IMR-90 (cell line): ENCODE results near the gene MT3. TPM values are rescaled to one million over a fixed set of nuclear protein-coding genes. Genes with fewer than 3 reads are reported as not detected.
A peak's percentile ranks its signal among the peaks of the same experiment; 100 is the strongest.

Source experiments
- ATAC-seq: fragments of 200-7000 bp; cut with Tn5 transposase; 2 replicates; pipeline ENCODE4 v1.9.1; 2020; ENCODE audit warnings: low read depth, mild to moderate bottlenecking, moderate library complexity
- BruUV-seq: library from RNA; stranded (reverse); fragments of 400-500 nt; replicated peaks from 2 replicates; lab custom pipeline; 2021; lab: Mats Ljungman, UMichigan
- CTCF ChIA-PET: fragments of 300-600 bp; formaldehyde crosslinking; extraction: SDS; loops from one replicate; lab custom pipeline; 2021; ENCODE audit warnings: antibody characterized with exemption; lab: Yijun Ruan, JAX
- POLR2A ChIA-PET: fragments of 300-600 bp; sonication (Branson Sonifier 250); formaldehyde crosslinking; loops from one replicate; lab custom pipeline; 2022; ENCODE audit warnings: antibody characterized with exemption; ENCODE audit not compliant: unreplicated experiment; lab: Charles Lee
- DNase-seq: peaks from one replicate; pipeline ENCODE4 v3.0.0; 2013
- H2AFZ ChIP-seq: replicated peaks from 2 replicates; pipeline ENCODE3; 2013; ENCODE audit warnings: low read length, mild to moderate bottlenecking; ENCODE audit not compliant: poor library complexity
- H2AK5ac ChIP-seq: 2 replicates; pipeline ENCODE4 v1.6.1; 2013; ENCODE audit warnings: low read depth, low read length, inconsistent platforms
- H2AK9ac ChIP-seq: replicated peaks from 2 replicates; pipeline ENCODE3; 2013; ENCODE audit warnings: mild to moderate bottlenecking, low read depth, low read length, moderate library complexity; ENCODE audit not compliant: poor library complexity
- H2BK120ac ChIP-seq: 2 replicates; pipeline ENCODE4 v1.6.1; 2013; ENCODE audit warnings: low read depth, low read length, inconsistent platforms
- H2BK15ac ChIP-seq: 3 replicates; pipeline ENCODE4 v1.6.1; 2013; ENCODE audit warnings: low read depth, low read length, inconsistent platforms
- H2BK20ac ChIP-seq: 2 replicates; pipeline ENCODE4 v1.6.1; 2013; ENCODE audit warnings: low read depth, mild to moderate bottlenecking, inconsistent platforms, low read length, moderate library complexity
- H2BK5ac ChIP-seq: 2 replicates; pipeline ENCODE4 v1.6.1; 2013; ENCODE audit warnings: mild to moderate bottlenecking, low read depth, low read length, inconsistent platforms; ENCODE audit not compliant: poor library complexity, severe bottlenecking
- H3K14ac ChIP-seq: replicated peaks from 2 replicates; pipeline ENCODE4 v1.6.1; 2013; ENCODE audit warnings: low read depth, low read length, inconsistent platforms
- H3K18ac ChIP-seq: 2 replicates; pipeline ENCODE4 v1.6.1; 2013; ENCODE audit warnings: low read depth, low read length, control low read depth
- H3K23ac ChIP-seq: 2 replicates; pipeline ENCODE4 v1.6.1; 2013; ENCODE audit warnings: low read depth, low read length, inconsistent platforms
- H3K27ac ChIP-seq: 2 replicates; pipeline ENCODE4 v1.5.1; 2013; ENCODE audit warnings: mild to moderate bottlenecking, control low read depth, low read length; ENCODE audit not compliant: insufficient read depth
- H3K27me3 ChIP-seq: 2 replicates; pipeline ENCODE4 v1.6.1; 2013; ENCODE audit warnings: low read length; ENCODE audit not compliant: control insufficient read depth, insufficient read depth
- H3K36me3 ChIP-seq: 2 replicates; pipeline ENCODE4 v1.6.1; 2013; ENCODE audit warnings: low read length, mixed read lengths; ENCODE audit not compliant: control insufficient read depth, insufficient read depth
- H3K4ac ChIP-seq: 2 replicates; pipeline ENCODE4 v1.6.1; 2013; ENCODE audit warnings: low read depth, low read length, inconsistent platforms
- H3K4me1 ChIP-seq: 2 replicates; pipeline ENCODE4 v1.6.1; 2013; ENCODE audit warnings: low read length, mixed read lengths; ENCODE audit not compliant: control insufficient read depth, insufficient read depth
- H3K4me2 ChIP-seq: 2 replicates; pipeline ENCODE4 v1.6.1; 2013; ENCODE audit warnings: low read depth, mild to moderate bottlenecking, control low read depth, low read length, moderate library complexity
- H3K4me3 ChIP-seq: 2 replicates; pipeline ENCODE4 v1.5.1; 2013; ENCODE audit warnings: low read depth, mild to moderate bottlenecking, control low read depth, low read length, moderate library complexity; ENCODE audit not compliant: insufficient read depth
- H3K56ac ChIP-seq: 2 replicates; pipeline ENCODE4 v1.6.1; 2013; ENCODE audit warnings: low read length, inconsistent platforms; ENCODE audit not compliant: insufficient read depth; ENCODE audit errors: extremely low read depth
- H3K79me1 ChIP-seq, 2 experiments: 2 replicates each; pipeline ENCODE4 v1.6.1; 2013; ENCODE audit warnings: low read length in 2 of 2, inconsistent platforms in 1 of 2, low read depth in 1 of 2
- H3K9ac ChIP-seq: 2 replicates; pipeline ENCODE4 v1.6.1; 2013; ENCODE audit warnings: low read depth, low read length, control low read depth
- H3K9me1 ChIP-seq: 2 replicates; pipeline ENCODE4 v1.6.1; 2013; ENCODE audit warnings: low read length, inconsistent platforms; ENCODE audit not compliant: insufficient read depth
- H3K9me3 ChIP-seq: 2 replicates; pipeline ENCODE4 v1.6.1; 2013; ENCODE audit warnings: low read length; ENCODE audit not compliant: control insufficient read depth, insufficient read depth
- H4K20me1 ChIP-seq: 2 replicates; pipeline ENCODE4 v1.6.1; 2013; ENCODE audit warnings: low read length, inconsistent platforms; ENCODE audit not compliant: insufficient read depth
- H4K5ac ChIP-seq: 2 replicates; pipeline ENCODE4 v1.6.1; 2013; ENCODE audit warnings: mild to moderate bottlenecking, low read depth, low read length, control low read depth
- H4K8ac ChIP-seq, 2 experiments: 2 replicates each; pipeline ENCODE4 v1.6.1; 2013; ENCODE audit warnings: low read depth in 2 of 2, low read length in 2 of 2, control low read depth in 1 of 2, inconsistent platforms in 1 of 2
- H4K91ac ChIP-seq: 2 replicates; pipeline ENCODE4 v1.6.1; 2013; ENCODE audit warnings: low read depth, low read length, inconsistent platforms; ENCODE audit not compliant: insufficient read depth
- BHLHE40 ChIP-seq: fragments of 150-350 bp; IDR thresholded peaks from 2 replicates; pipeline ENCODE4 v1.6.1; 2016; ENCODE audit warnings: mild to moderate bottlenecking, low read depth, low read length
- FOS ChIP-seq: fragments of 150-350 bp; IDR thresholded peaks from 2 replicates; pipeline ENCODE4 v1.6.1; 2016; ENCODE audit warnings: low read depth, low read length
- MXI1 ChIP-seq: IDR thresholded peaks from 2 replicates; pipeline ENCODE4 v1.6.1; 2012; ENCODE audit warnings: low read depth, mild to moderate bottlenecking, low read length, moderate library complexity, borderline replicate concordance
- NFE2L2 ChIP-seq: fragments of 150-350 bp; IDR thresholded peaks from 2 replicates; pipeline ENCODE4 v1.6.1; 2016; ENCODE audit warnings: low read depth, mild to moderate bottlenecking, low read length
- RCOR1 ChIP-seq: IDR thresholded peaks from 2 replicates; pipeline ENCODE4 v1.6.1; 2012; ENCODE audit warnings: mild to moderate bottlenecking, low read length, improper control_type of control experiment; ENCODE audit not compliant: insufficient replicate concordance
- SMC3 ChIP-seq: fragments of 150-350 bp; IDR thresholded peaks from 2 replicates; pipeline ENCODE4 v1.6.1; 2016; ENCODE audit warnings: low read depth, mild to moderate bottlenecking, antibody characterized with exemption, low read length, moderate library complexity
- WGBS, 2 experiments: methylation state at CpG; one replicate each; pipeline versions ENCODE4 v1.1.5 to v1.1.7; 2013; ENCODE audit warnings: missing lambda C conversion rate in 2 of 2; ENCODE audit not compliant: insufficient read length in 1 of 2; ENCODE audit errors: extremely low coverage in 2 of 2; 5-methylcytosine and 5-hydroxymethylcytosine counted together
- dilution Hi-C: fragments of 300-500 bp; cut with HindIII; formaldehyde crosslinking; loops from one replicate; pipeline ENCODE4 v1.14.3; 2018; ENCODE audit warnings: low sequenced_read_pairs; ENCODE audit not compliant: unreplicated experiment
- in situ Hi-C: fragments of 300-500 bp; cut with MboI; formaldehyde crosslinking; loops from 3 replicates; pipeline ENCODE4 v1.14.3; 2019; ENCODE audit warnings: low sequenced_read_pairs, inconsistent platforms, mixed read lengths
- intact Hi-C: fragments of 100-400 bp; cut with micrococcal nuclease; formaldehyde crosslinking; loops from 2 replicates; pipeline ENCODE4 v1.10.0; 2022
- polyA plus RNA-seq, 3 experiments: library from polyadenylated mRNA; depleted of rRNA; stranded (reverse); fragments of >200 nt; gene quantifications; 2 replicates each; pipeline ENCODE4 v1.2.3, GENCODE V29; 2012; ENCODE audit warnings: low replicate concordance in 1 of 3
- total RNA-seq: library from RNA; depleted of rRNA; stranded (reverse); fragments of >200 nt; gene quantifications from 2 replicates; pipeline ENCODE4 v1.2.3, GENCODE V29; 2012
- TF ChIP-seq, protein P1 (sequence below): conservative IDR thresholded peaks from 2 replicates; pipeline ENCODE4 v1.5.1; 2012; ENCODE audit warnings: mild to moderate bottlenecking, low read depth, low read length, improper control_type of control experiment

Gene MT3
- total and polyA plus RNA-seq, 2 of the 4 experiments (the other 2 are of a cell fraction) = 0.62 TPM; not detected in 1

DNA sequence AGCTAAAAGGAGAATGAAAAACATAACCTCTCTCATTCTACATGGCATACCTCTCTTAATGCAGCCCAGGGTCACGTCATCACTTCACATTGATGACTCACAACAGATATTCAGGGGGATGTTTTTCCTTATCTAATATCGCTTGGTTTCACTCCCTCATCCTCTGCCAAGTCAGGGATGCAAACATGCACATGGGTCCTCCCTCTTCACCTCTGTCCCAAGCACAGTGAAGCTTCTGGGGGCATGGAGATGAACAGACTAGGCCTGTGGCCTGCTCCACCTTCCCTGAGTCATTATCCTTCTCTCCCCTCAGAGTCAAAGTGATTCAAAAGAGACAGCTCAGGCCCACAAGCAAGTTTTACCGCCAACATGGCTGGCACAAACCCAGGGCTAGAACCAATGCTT is 16.7 kb downstream of the MT3 start:
- Histone ChIP-seq H3K4me1 (peaks cover 23% of the 10 kb centered on the region), H3K9me3 (no peaks in the 10 kb centered on the region), H3K56ac (peak overlapping the region; percentile 67), H2AFZ (peak overlapping the region; percentile 59), H3K27me3 (no peaks in the 10 kb centered on the region), H3K4ac (peak overlapping the region; percentile 92), H3K23ac (peak overlapping the region; percentile 78; the same call in 1 of the 2 replicates), H3K36me3 (no peaks in the 10 kb centered on the region), H4K8ac (peak overlapping the region; percentile 7 to 96; a peak in 3 of 4 replicates), H2BK20ac (peak overlapping the region; percentile 88), H4K5ac (peak overlapping the region; percentile 23), H3K4me3 (no peak overlapping the region), H4K91ac (peak overlapping the region; percentile 98), H2AK9ac (no peak overlapping the region), H3K14ac (peak overlapping the region; percentile 78), H3K79me1 (peaks cover 0 to 25% of the 10 kb centered on the region in 2 experiments; a peak in 2 of 4 replicates), H3K27ac (peak overlapping the region; percentile 76), H2BK15ac (peak overlapping the region; percentile 59), H3K9ac (no peak overlapping the region), H3K9me1 (peaks cover 14% of the 10 kb centered on the region), H2BK5ac (peak overlapping the region; percentile 95), H2AK5ac (peak overlapping the region; percentile 96), H2BK120ac (peak overlapping the region; percentile 90), H3K18ac (peak overlapping the region; percentile 54), H4K20me1 (peaks cover 11% of the 10 kb centered on the region), H3K4me2 (peak overlapping the region; percentile 49)
- CTCF ChIA-PET = interaction anchor here (0.8 to 2.1 kb wide), 2 partner anchors 96 to 103 kb away, joined by 3 to 9 read pairs; no protein-coding TSS in a partner anchor
- TF ChIP-seq NFE2L2 (no peak), MXI1 (0 out of 2 replicates have a peak, but pooled peaks have one; percentile 27), RCOR1 (peak; percentile 87), BHLHE40 (no peak; the same call in 1 of the 2 replicates), SMC3 (no peak), FOS (peak; percentile 74)
- TF ChIP-seq, protein P1, sequence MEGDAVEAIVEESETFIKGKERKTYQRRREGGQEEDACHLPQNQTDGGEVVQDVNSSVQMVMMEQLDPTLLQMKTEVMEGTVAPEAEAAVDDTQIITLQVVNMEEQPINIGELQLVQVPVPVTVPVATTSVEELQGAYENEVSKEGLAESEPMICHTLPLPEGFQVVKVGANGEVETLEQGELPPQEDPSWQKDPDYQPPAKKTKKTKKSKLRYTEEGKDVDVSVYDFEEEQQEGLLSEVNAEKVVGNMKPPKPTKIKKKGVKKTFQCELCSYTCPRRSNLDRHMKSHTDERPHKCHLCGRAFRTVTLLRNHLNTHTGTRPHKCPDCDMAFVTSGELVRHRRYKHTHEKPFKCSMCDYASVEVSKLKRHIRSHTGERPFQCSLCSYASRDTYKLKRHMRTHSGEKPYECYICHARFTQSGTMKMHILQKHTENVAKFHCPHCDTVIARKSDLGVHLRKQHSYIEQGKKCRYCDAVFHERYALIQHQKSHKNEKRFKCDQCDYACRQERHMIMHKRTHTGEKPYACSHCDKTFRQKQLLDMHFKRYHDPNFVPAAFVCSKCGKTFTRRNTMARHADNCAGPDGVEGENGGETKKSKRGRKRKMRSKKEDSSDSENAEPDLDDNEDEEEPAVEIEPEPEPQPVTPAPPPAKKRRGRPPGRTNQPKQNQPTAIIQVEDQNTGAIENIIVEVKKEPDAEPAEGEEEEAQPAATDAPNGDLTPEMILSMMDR = no peak
- no CpG with 5 or more reads among the region's 3 CpGs for WGBS, 2 experiments
- DNase-seq (peak; percentile 79), ATAC-seq (no peak; the same call in 1 of the 2 replicates)
- BruUV-seq = no TSS peak
- in situ Hi-C loops = no loop called here
- POLR2A ChIA-PET = interaction anchor here (1.0 kb wide), 1 partner anchor 14 kb away, joined by 3 read pairs; no protein-coding TSS in a partner anchor
- intact Hi-C loops = loop anchor here (5.0 to 10.0 kb wide), 3 partner anchors 76 to 251 kb away; partner anchors contain the start of gene MT1X
- dilution Hi-C loops = no loop called here
